Measurements from ENCODE around the gene RAPGEF6. TPM values are rescaled to one million over a fixed set of nuclear protein-coding genes. Genes with fewer than 3 reads are reported as not detected.

The RAPGEF6 gene
- total and polyA plus RNA-seq, 2 of the 4 experiments (the other 2 are of a cell fraction): 5.8 to 18.8 TPM

- CTCF ChIA-PET: interaction anchor here (0.8 to 1.2 kb wide), 2 partner anchors 17 to 41 kb away, joined by 3 read pairs; no protein-coding TSS in a partner anchor
- no peak overlapping the region for H3K4me3 ChIP-seq (ENCODE audit: insufficient read depth, low read depth, low read length)
- H2AK9ac ChIP-seq (replicated peaks; ENCODE audit: low read depth, low read length, poor library complexity): no peak overlapping the region
- no peak overlapping the region for H2BK20ac ChIP-seq (ENCODE audit: low read depth, low read length)
- H2AK5ac ChIP-seq (ENCODE audit: low read depth, low read length): no peak overlapping the region
- dilution Hi-C loops (cut with HindIII; ENCODE audit: low sequenced_read_pairs, unreplicated experiment) (no loop called here), in situ Hi-C loops (cut with MboI; ENCODE audit: low sequenced_read_pairs) (no loop called here), intact Hi-C loops (cut with micrococcal nuclease) (no loop called here)
- H2AFZ ChIP-seq (replicated peaks; ENCODE audit: low read length, poor library complexity): no peak overlapping the region
- peaks cover 2% of the 10 kb centered on the region; the same call in 1 of the 2 replicates for H3K4me1 ChIP-seq (ENCODE audit: control insufficient read depth, insufficient read depth, low read length)
- WGBS, 2 experiments (ENCODE audit: extremely low coverage in 2 of 2, insufficient read length in 1 of 2): 40% methylated on average over 2 of the region's 4 CpGs; no CpG with 5 or more reads in 1 of the 2 experiments
- H4K5ac ChIP-seq (ENCODE audit: low read depth, low read length): no peak overlapping the region
- H3K79me1 ChIP-seq (ENCODE audit: low read depth in 1 of 2, low read length in 2 of 2): peaks cover 10 to 67% of the 10 kb centered on the region in 2 experiments
- no peak overlapping the region for H2BK15ac ChIP-seq (ENCODE audit: low read depth, low read length)
- TF ChIP-seq NFE2L2 (IDR thresholded peaks at IDR 0.05; ENCODE audit: low read depth, low read length): no peak
- no peak for TF ChIP-seq SMC3 (IDR thresholded peaks at IDR 0.05; ENCODE audit: low read depth, low read length)
- TF ChIP-seq RCOR1 (IDR thresholded peaks at IDR 0.05; ENCODE audit: insufficient replicate concordance, low read length): no peak
- TF ChIP-seq CTCF (conservative IDR thresholded peaks at IDR 0.05; ENCODE audit: low read depth, low read length): no peak
- TF ChIP-seq MXI1 (IDR thresholded peaks at IDR 0.05; ENCODE audit: borderline replicate concordance, low read depth, low read length): no peak
- no peak for TF ChIP-seq BHLHE40 (IDR thresholded peaks at IDR 0.05; ENCODE audit: low read depth, low read length)
- no peak for TF ChIP-seq CHD1 (IDR thresholded peaks at IDR 0.05; ENCODE audit: low read depth, low read length)
- no peak for TF ChIP-seq ELK1 (IDR thresholded peaks at IDR 0.05; ENCODE audit: borderline replicate concordance, low read depth, low read length)
- TF ChIP-seq RFX5 (IDR thresholded peaks at IDR 0.05; ENCODE audit: low read depth, low read length): no peak
- no peak for TF ChIP-seq CEBPB (IDR thresholded peaks at IDR 0.05; ENCODE audit: low read depth, low read length)
- TF ChIP-seq MAZ (IDR thresholded peaks at IDR 0.05; ENCODE audit: borderline replicate concordance, low read depth, low read length): no peak
- peak overlapping the region; percentile 36 for H2BK5ac ChIP-seq (ENCODE audit: low read depth, low read length, poor library complexity, severe bottlenecking)
- no peaks in the 10 kb centered on the region for H3K9me3 ChIP-seq (ENCODE audit: control insufficient read depth, insufficient read depth, low read length)
- ATAC-seq (ENCODE audit: low read depth): no peak
- H4K91ac ChIP-seq (ENCODE audit: insufficient read depth, low read depth, low read length): no peak overlapping the region
- no peak overlapping the region for H3K56ac ChIP-seq (ENCODE audit: extremely low read depth, insufficient read depth, low read length)
- no peak overlapping the region for H2BK120ac ChIP-seq (ENCODE audit: low read depth, low read length)
- no peaks in the 10 kb centered on the region for H3K27me3 ChIP-seq (ENCODE audit: control insufficient read depth, insufficient read depth, low read length)
- H3K14ac ChIP-seq (replicated peaks; ENCODE audit: low read depth, low read length): no peak overlapping the region
- peak overlapping the region; percentile 32; the same call in 1 of the 2 replicates for H3K4me2 ChIP-seq (ENCODE audit: low read depth, low read length)
- no peak overlapping the region for H3K23ac ChIP-seq (ENCODE audit: low read depth, low read length)
- no peak overlapping the region for H3K9ac ChIP-seq (ENCODE audit: low read depth, low read length)
- H3K18ac ChIP-seq (ENCODE audit: low read depth, low read length): no peak overlapping the region
- peaks cover 3% of the 10 kb centered on the region; the same call in 1 of the 2 replicates for H3K9me1 ChIP-seq (ENCODE audit: insufficient read depth, low read length)
- no peak overlapping the region for H3K4ac ChIP-seq (ENCODE audit: low read depth, low read length)
- H3K27ac ChIP-seq (ENCODE audit: insufficient read depth, low read length): no peak overlapping the region
- H4K8ac ChIP-seq (ENCODE audit: low read depth in 2 of 2, low read length in 2 of 2): no peak overlapping the region
- peaks cover 13% of the 10 kb centered on the region; the same call in 1 of the 2 replicates for H4K20me1 ChIP-seq (ENCODE audit: insufficient read depth, low read length)
- POLR2A ChIA-PET (ENCODE audit: unreplicated experiment): no interaction called here
- BruUV-seq (replicated peaks): no TSS peak
- no peaks in the 10 kb centered on the region for H3K36me3 ChIP-seq (ENCODE audit: control insufficient read depth, insufficient read depth, low read length)
- DNase-seq: no peak
These were observed 4.6 kb downstream of the RAPGEF6 start for GRCh38 chr5:131630208-131630962.

Data from IMR-90 (cell line).